ENCODE measurements around the gene THUMPD2. TPM values are rescaled to one million over a fixed set of nuclear protein-coding genes. Genes with fewer than 3 reads are reported as not detected.
A peak's percentile ranks its signal among the peaks of the same experiment; 100 is the strongest.

The THUMPD2 gene
- total RNA-seq, 3 donors from 2014 or later: 8.3 to 38.2 (median 22.0) TPM

DNA sequence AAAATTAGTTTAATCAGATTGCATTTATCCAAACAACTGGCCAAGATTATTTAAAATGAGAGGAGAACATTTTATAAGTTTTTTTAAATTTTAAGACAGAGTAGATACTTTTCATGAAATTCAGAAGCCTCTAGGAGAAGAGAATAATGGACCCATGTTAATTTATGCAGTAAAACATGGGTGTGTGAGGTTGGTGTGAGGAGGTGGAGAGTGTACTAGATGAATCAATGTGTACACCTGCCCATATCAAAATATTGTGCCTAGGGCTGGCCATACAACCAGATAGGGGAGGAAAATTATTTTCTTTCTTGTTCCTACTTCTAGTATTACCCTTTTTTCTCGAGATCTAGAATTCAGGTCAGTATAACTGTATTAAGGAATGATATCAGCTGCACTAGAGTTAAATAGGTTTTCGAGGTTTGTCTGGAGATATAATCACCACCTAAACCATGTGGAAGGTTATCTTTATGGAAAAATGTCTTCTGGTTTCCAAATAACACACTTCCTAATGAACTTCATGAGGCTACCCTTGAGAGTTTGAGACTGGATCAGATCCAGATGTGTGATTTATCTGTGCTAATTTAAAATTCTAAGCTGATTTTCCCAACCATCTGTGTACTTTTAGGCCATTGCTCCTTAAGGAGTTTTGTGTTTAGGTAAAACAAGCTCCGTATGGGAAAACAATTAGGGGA is 75.7 kb downstream of the THUMPD2 start:
- no peak overlapping the region for H3K4me3 ChIP-seq
- no peak for DNase-seq (ENCODE audit: low spot score in 2 of 2)
- intact Hi-C loops (cut with DNase I; ENCODE audit: low total_unique reads): no loop called here
- H3K27me3 ChIP-seq: no peaks in the 10 kb centered on the region
- H3K27ac ChIP-seq: no peak overlapping the region
- peaks cover 0 to 20% of the 10 kb centered on the region in 2 donors for H3K9me3 ChIP-seq
- H3K4me1 ChIP-seq: no peaks in the 10 kb centered on the region
- TF ChIP-seq POLR2A (IDR thresholded peaks at IDR 0.05): no peak
- TF ChIP-seq, protein P1, sequence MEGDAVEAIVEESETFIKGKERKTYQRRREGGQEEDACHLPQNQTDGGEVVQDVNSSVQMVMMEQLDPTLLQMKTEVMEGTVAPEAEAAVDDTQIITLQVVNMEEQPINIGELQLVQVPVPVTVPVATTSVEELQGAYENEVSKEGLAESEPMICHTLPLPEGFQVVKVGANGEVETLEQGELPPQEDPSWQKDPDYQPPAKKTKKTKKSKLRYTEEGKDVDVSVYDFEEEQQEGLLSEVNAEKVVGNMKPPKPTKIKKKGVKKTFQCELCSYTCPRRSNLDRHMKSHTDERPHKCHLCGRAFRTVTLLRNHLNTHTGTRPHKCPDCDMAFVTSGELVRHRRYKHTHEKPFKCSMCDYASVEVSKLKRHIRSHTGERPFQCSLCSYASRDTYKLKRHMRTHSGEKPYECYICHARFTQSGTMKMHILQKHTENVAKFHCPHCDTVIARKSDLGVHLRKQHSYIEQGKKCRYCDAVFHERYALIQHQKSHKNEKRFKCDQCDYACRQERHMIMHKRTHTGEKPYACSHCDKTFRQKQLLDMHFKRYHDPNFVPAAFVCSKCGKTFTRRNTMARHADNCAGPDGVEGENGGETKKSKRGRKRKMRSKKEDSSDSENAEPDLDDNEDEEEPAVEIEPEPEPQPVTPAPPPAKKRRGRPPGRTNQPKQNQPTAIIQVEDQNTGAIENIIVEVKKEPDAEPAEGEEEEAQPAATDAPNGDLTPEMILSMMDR (IDR thresholded peaks at IDR 0.05): no peak
- TF ChIP-seq POLR2AphosphoS5 (IDR thresholded peaks at IDR 0.05): no peak
- H3K36me3 ChIP-seq: no peaks in the 10 kb centered on the region

DNA sequence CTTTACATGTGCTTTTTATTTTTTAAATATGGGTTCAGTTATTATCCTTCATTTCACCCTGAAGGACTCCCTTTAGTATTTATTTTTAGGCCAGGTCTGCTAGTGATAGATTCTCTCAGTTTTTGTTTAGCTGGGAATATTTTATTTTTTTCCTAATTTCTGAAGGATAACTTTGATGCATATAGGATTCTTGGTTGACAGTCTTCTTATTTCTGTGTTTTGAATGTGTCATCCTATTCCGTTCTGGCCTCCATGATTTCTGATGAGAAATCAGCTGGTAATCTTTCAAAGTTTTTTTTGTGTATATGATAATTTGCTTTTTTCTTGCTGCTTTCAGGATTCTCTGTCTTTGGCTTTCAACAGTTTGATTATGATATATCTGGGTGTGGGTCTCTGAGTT is 77.9 kb downstream of the THUMPD2 start:
- DNase-seq (ENCODE audit: low spot score in 2 of 2): no peak
- Histone ChIP-seq H3K27me3 (no peaks in the 10 kb centered on the region), H3K4me1 (no peaks in the 10 kb centered on the region), H3K36me3 (no peaks in the 10 kb centered on the region), H3K4me3 (no peak overlapping the region), H3K9me3 (peaks cover 0 to 20% of the 10 kb centered on the region in 2 donors), H3K27ac (no peak overlapping the region)
- intact Hi-C loops (cut with DNase I; ENCODE audit: low total_unique reads): no loop called here
- TF ChIP-seq, protein P1 (IDR thresholded peaks at IDR 0.05): no peak
- TF ChIP-seq POLR2AphosphoS5 (IDR thresholded peaks at IDR 0.05) (no peak), POLR2A (IDR thresholded peaks at IDR 0.05) (no peak)

DNA sequence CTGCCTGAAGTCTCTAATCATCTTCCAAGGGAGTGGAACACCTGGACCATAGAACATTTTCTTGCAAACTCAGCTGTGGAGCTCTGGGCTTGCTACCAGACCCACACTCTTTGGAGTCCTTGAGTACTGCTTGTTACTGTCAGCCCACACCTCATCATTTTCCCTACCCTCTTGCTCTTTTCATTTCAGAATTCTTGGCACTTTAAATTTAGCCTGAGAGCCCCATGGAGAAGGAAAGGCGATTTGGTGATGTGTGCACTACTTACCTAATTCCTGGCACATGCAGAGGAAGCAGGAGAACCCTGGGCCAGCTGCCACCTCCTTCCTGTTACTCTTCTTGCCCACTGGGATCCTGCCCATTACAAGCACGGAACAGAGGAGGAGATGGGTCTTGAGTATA is 81.6 kb downstream of the THUMPD2 start:
- no peak for DNase-seq (ENCODE audit: low spot score in 2 of 2)
- H3K27ac ChIP-seq: peak overlapping the region in 1 of 2 donors; percentile 26
- no peaks in the 10 kb centered on the region for H3K27me3 ChIP-seq
- H3K4me1 ChIP-seq: no peaks in the 10 kb centered on the region
- H3K9me3 ChIP-seq: peaks cover 0 to 20% of the 10 kb centered on the region in 2 donors
- intact Hi-C loops (cut with DNase I; ENCODE audit: low total_unique reads): no loop called here
- no peak overlapping the region for H3K4me3 ChIP-seq
- H3K36me3 ChIP-seq: no peaks in the 10 kb centered on the region
- no peak for TF ChIP-seq POLR2A (IDR thresholded peaks at IDR 0.05)

DNA sequence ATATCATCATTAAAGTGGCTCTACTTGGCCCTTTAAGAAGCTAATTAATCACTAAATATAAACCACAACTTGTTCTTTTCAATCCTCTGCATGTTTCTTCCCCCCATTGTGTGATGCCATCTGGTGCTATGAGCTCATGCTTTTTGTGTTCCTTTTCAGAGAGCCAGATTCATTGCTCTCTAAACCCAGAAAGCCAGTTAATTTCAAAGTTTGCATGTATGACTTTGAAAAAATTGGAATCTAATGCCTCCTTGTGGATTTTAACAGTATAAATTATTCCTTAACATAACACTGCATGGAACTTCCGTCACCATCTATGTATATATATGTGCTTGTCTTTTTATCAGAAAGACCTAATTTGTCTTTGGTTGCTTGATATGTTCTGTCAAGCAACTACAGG is 82.2 kb downstream of the THUMPD2 start:
- intact Hi-C loops (cut with DNase I; ENCODE audit: low total_unique reads): no loop called here
- no peak for TF ChIP-seq POLR2A (IDR thresholded peaks at IDR 0.05)
- no peak for DNase-seq (ENCODE audit: low spot score in 2 of 2)
- H3K9me3 ChIP-seq: peaks cover 0 to 14% of the 10 kb centered on the region in 2 donors
- no peaks in the 10 kb centered on the region for H3K36me3 ChIP-seq
- H3K27me3 ChIP-seq: no peaks in the 10 kb centered on the region
- H3K4me3 ChIP-seq: no peak overlapping the region
- no peak overlapping the region for H3K27ac ChIP-seq
- H3K4me1 ChIP-seq: no peaks in the 10 kb centered on the region

DNA sequence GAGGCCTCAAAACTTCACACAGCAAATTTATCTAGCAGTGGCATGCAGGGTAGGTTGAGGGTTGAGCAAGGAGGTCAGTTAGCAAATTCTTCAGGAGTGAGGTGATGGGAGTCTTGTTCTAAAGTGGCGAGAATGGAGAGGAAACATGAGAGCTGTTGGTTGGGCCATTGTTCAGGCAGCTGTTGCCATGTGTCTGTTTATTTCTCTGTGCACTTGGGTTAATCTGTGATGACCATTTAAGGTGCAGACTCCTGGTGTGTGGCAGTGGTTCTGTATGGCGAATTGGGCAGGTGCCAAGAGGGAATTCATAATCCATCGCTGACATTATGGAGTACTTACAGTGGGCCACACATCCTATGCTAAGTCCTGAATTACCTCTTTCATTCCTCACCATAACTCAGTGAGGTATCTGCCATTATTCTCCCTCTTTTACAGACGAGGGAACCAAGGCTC is 82.9 kb downstream of the THUMPD2 start:
- Histone ChIP-seq H3K27me3 (no peaks in the 10 kb centered on the region), H3K36me3 (no peaks in the 10 kb centered on the region), H3K4me3 (no peak overlapping the region), H3K4me1 (no peaks in the 10 kb centered on the region), H3K27ac (no peak overlapping the region), H3K9me3 (peaks cover 0 to 9% of the 10 kb centered on the region in 2 donors)
- no peak for DNase-seq (ENCODE audit: low spot score in 2 of 2)
- TF ChIP-seq POLR2AphosphoS5 (IDR thresholded peaks at IDR 0.05) (no peak), POLR2A (IDR thresholded peaks at IDR 0.05) (no peak)
- TF ChIP-seq, protein P1 (IDR thresholded peaks at IDR 0.05): no peak
- intact Hi-C loops (cut with DNase I; ENCODE audit: low total_unique reads): no loop called here

DNA sequence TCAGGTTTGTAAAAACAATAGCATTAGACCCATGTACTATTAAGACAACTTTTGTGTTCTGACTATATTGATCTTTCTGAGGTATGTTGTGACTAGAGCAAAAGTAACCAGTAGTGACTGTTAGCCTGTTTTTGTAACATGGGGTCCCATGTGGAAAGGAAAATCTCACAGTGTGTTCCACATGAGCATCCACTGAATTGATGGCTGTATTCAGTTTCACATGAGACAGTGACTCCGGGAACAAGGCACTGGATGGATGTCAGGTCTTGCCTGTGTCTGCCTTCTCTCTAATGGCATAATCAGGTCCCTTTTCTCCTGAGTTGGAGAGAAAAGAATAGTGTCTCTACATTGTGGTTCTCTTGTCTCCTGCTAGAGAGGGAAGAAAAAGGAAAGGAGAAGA is 85.8 kb downstream of the THUMPD2 start:
- no peak for DNase-seq (ENCODE audit: low spot score in 2 of 2)
- Histone ChIP-seq H3K9me3 (peaks cover 0 to 14% of the 10 kb centered on the region in 2 donors), H3K4me3 (no peak overlapping the region), H3K36me3 (no peaks in the 10 kb centered on the region), H3K27me3 (no peaks in the 10 kb centered on the region), H3K27ac (no peak overlapping the region), H3K4me1 (no peaks in the 10 kb centered on the region)
- TF ChIP-seq, protein P1 (IDR thresholded peaks at IDR 0.05): no peak
- TF ChIP-seq POLR2AphosphoS5 (IDR thresholded peaks at IDR 0.05) (no peak), POLR2A (IDR thresholded peaks at IDR 0.05) (no peak)
- intact Hi-C loops (cut with DNase I; ENCODE audit: low total_unique reads): no loop called here

Data from breast epithelium (tissue), 4 donors.